Karpas-422 (cell line): ENCODE measurements around the gene PABPC3. TPM values are rescaled to one million over a fixed set of nuclear protein-coding genes. Genes with fewer than 3 reads are reported as not detected.

Experiments
- DNase-seq: peaks from one replicate; pipeline ENCODE4 v3.0.0-alpha.2; 2015
- H2AFZ ChIP-seq: fragments of 200-600 bp; sonication (generic); 2 replicates; pipeline ENCODE4 v1.6.1; 2014; ENCODE audit warnings: antibody characterized with exemption, low read length, mixed read lengths
- H3K27ac ChIP-seq: fragments of 200-600 bp; sonication (generic); 2 replicates; pipeline ENCODE4 v1.5.1; 2014; ENCODE audit warnings: mild to moderate bottlenecking, low read length, moderate library complexity
- H3K27me3 ChIP-seq: fragments of 200-600 bp; sonication (generic); 2 replicates; pipeline ENCODE4 v1.6.1; 2014; ENCODE audit warnings: low read length, mixed read lengths
- H3K36me3 ChIP-seq: fragments of 200-600 bp; sonication (generic); 2 replicates; pipeline ENCODE4 v1.6.1; 2014; ENCODE audit warnings: low read length, mixed read lengths; ENCODE audit not compliant: insufficient read depth
- H3K4me1 ChIP-seq: fragments of 200-600 bp; sonication (generic); 2 replicates; pipeline ENCODE4 v1.6.1; 2014; ENCODE audit warnings: mild to moderate bottlenecking, low read length, mixed read lengths
- H3K4me2 ChIP-seq: fragments of 200-600 bp; sonication (generic); 2 replicates; pipeline ENCODE4 v1.6.1; 2014; ENCODE audit warnings: low read length, low read depth, mild to moderate bottlenecking; ENCODE audit not compliant: poor library complexity, severe bottlenecking
- H3K4me3 ChIP-seq: fragments of 200-600 bp; sonication (generic); 2 replicates; pipeline ENCODE4 v1.5.1; 2014; ENCODE audit warnings: mild to moderate bottlenecking, antibody characterized with exemption, low read length, mixed read lengths
- H3K79me2 ChIP-seq: fragments of 200-600 bp; sonication (generic); 2 replicates; pipeline ENCODE4 v1.6.1; 2014; ENCODE audit warnings: mild to moderate bottlenecking, low read length, mixed read lengths
- H3K9ac ChIP-seq: fragments of 200-600 bp; sonication (generic); 2 replicates; pipeline ENCODE4 v1.6.0; 2014; ENCODE audit warnings: low read length
- H3K9me2 ChIP-seq: fragments of 200-600 bp; sonication (generic), shearing (Covaris generic); replicated peaks from 2 replicates; pipeline ENCODE4 v1.6.0; 2014; ENCODE audit warnings: mild to moderate bottlenecking, low read length, moderate library complexity; ENCODE audit not compliant: insufficient read depth
- H3K9me3 ChIP-seq: fragments of 300-700, 200-600 bp; sonication (generic); 2 replicates; pipeline ENCODE4 v1.6.1; 2014; ENCODE audit warnings: low read length, mixed read lengths
- H4K20me1 ChIP-seq: fragments of 200-600 bp; sonication (generic); 2 replicates; pipeline ENCODE4 v1.6.1; 2014; ENCODE audit warnings: mild to moderate bottlenecking, antibody characterized with exemption, low read length, low read depth; ENCODE audit not compliant: insufficient read depth
- total RNA-seq: library from RNA; depleted of rRNA; stranded (reverse); fragments of >200 nt; shearing (Covaris generic); gene quantifications from 2 replicates; pipeline ENCODE4 v1.2.3, GENCODE V29; 2014; ENCODE audit warnings: low replicate concordance

PABPC3 gene
- total RNA-seq, 1 experiment from 2014 or later: 0.37 TPM

DNA sequence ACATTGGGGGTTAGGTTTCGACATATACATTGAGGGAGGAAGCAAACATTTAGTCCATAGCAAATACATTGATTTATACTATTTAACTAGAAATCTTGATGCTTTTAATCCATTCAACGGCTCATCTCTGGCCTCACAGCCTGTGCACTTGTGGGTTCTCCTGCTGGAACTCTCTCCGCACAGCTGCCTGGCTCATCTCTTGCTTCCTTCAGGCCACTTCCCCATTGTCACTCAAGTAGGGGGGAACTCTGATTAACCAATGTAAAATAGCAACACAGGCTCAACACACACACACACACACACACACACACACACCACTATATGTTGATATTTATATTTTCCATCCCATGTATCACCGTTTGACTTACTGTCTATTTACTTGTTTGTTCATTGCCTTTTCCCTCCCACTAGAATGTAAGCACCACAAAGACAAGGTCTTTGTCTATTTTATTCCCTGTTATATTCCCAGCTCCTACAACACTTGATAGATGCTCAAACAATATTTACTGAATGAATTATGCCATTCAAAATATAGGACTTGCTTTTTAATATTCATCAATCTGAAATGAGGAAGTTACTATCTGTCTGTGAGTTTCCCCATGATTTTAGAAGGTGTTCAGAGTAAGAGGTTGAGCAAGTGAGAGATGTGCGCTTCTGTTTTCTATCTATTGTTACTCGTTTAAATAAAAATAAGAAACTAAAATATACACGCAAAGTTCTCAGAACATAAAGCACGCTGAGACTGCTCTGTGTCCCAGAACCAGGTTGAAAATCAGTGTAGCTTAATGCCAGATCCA, 29.8 kb upstream of the PABPC3 start:
- H3K9me3 ChIP-seq: no peaks in the 10 kb centered on the region
- H3K27me3 ChIP-seq: no peaks in the 10 kb centered on the region
- H4K20me1 ChIP-seq: no peaks in the 10 kb centered on the region
- H3K4me2 ChIP-seq: peak overlapping the region; percentile 23
- no peak overlapping the region; the same call in 1 of the 2 replicates for H2AFZ ChIP-seq
- peaks cover 7% of the 10 kb centered on the region for H3K4me1 ChIP-seq
- no peak overlapping the region for H3K4me3 ChIP-seq
- no peaks in the 10 kb centered on the region for H3K36me3 ChIP-seq
- H3K27ac ChIP-seq: no peak overlapping the region
- peak; percentile 46 for DNase-seq
- no peaks in the 10 kb centered on the region for H3K9me2 ChIP-seq
- H3K79me2 ChIP-seq: no peaks in the 10 kb centered on the region
- no peak overlapping the region for H3K9ac ChIP-seq

DNA sequence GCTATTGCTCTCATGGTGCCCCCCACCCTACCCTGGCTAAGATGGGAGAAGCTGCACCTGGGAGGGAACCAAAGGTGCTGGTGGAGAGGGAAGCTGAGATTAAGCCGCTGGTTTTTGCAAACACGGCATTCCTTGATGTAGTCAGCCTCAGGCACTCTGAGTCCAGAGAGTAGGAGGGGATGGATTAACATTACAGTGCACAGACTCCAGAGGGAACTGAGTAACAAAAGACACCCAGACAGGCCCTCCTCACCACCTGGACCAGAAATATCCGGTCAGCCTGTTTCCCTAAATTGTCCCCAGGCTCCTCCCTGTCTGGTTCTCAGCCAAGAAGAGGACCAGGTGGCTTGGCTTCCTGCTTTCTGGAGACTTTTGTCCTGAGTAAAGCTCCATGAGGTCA, 28.9 kb upstream of the PABPC3 start:
- Histone ChIP-seq H3K27ac (no peak overlapping the region), H3K4me3 (no peak overlapping the region), H3K9ac (no peak overlapping the region), H2AFZ (no peak overlapping the region), H3K4me1 (peaks cover 7% of the 10 kb centered on the region), H3K79me2 (no peaks in the 10 kb centered on the region), H3K9me2 (no peaks in the 10 kb centered on the region), H4K20me1 (no peaks in the 10 kb centered on the region), H3K9me3 (no peaks in the 10 kb centered on the region), H3K27me3 (no peaks in the 10 kb centered on the region), H3K4me2 (no peak overlapping the region), H3K36me3 (no peaks in the 10 kb centered on the region)
- DNase-seq: no peak

- Histone ChIP-seq H3K9ac (no peak overlapping the region), H3K79me2 (no peaks in the 10 kb centered on the region), H3K9me2 (no peaks in the 10 kb centered on the region), H4K20me1 (no peaks in the 10 kb centered on the region), H3K4me1 (peaks cover 7% of the 10 kb centered on the region), H3K4me2 (no peak overlapping the region), H3K36me3 (no peaks in the 10 kb centered on the region), H2AFZ (no peak overlapping the region), H3K27ac (no peak overlapping the region), H3K27me3 (no peaks in the 10 kb centered on the region), H3K4me3 (no peak overlapping the region), H3K9me3 (no peaks in the 10 kb centered on the region)
- DNase-seq: no peak
These were observed 27.1 kb upstream of the PABPC3 start for GRCh38 chr13:25068810-25069209.

- Histone ChIP-seq H3K27me3 (no peaks in the 10 kb centered on the region), H3K27ac (no peak overlapping the region), H3K4me2 (no peak overlapping the region), H3K9me2 (no peaks in the 10 kb centered on the region), H3K36me3 (no peaks in the 10 kb centered on the region), H3K9ac (no peak overlapping the region), H3K9me3 (no peaks in the 10 kb centered on the region), H4K20me1 (no peaks in the 10 kb centered on the region), H3K4me1 (peaks cover 7% of the 10 kb centered on the region), H2AFZ (no peak overlapping the region), H3K79me2 (no peaks in the 10 kb centered on the region), H3K4me3 (no peak overlapping the region)
- DNase-seq: no peak
These were observed 26.7 kb upstream of the PABPC3 start for GRCh38 chr13:25069236-25069635.

DNA sequence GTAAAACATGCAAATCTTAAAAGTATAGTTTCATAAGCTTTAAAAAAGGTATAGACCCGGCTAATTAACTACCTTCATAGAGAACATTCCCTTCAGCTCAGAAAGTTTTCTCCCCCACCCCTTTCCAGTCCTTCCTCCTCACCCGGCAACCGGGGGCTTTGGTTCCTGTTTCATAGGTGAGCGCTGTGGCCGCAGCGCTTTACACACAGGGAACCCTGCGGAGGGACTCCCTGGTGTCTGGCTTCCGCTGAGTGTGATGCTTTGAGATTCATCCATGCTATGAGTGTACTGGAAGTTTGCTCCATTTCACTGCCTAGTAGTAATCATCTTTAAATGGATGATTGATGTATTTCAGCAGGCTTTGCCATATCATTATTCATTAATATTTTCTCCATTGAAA, 26.0 kb upstream of the PABPC3 start:
- H3K27me3 ChIP-seq: no peaks in the 10 kb centered on the region
- H3K9me2 ChIP-seq: no peaks in the 10 kb centered on the region
- no peak overlapping the region for H3K27ac ChIP-seq
- H4K20me1 ChIP-seq: no peaks in the 10 kb centered on the region
- H3K9ac ChIP-seq: no peak overlapping the region
- H3K4me2 ChIP-seq: no peak overlapping the region
- peaks cover 7% of the 10 kb centered on the region for H3K4me1 ChIP-seq
- H3K9me3 ChIP-seq: no peaks in the 10 kb centered on the region
- no peak overlapping the region for H3K4me3 ChIP-seq
- H2AFZ ChIP-seq: no peak overlapping the region
- H3K36me3 ChIP-seq: no peaks in the 10 kb centered on the region
- no peaks in the 10 kb centered on the region for H3K79me2 ChIP-seq
- no peak for DNase-seq

DNA sequence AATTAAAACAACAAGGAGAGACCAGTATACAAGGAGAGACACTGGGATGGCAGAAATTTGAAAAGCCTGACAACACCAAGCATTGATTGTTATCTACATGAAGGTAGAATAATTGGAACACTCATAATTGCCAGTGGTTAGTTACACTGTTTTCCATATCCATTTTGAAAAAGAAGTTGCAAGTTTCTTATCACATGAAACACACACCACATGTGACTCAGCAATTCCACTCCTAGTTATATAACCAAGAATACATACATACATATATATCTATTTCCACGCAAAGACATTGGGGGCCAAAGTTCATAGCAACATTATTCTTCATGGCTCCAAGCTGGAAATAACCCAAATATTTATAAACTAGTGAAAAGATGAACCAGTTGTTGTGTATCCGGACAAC, 15.2 kb upstream of the PABPC3 start:
- H3K9me2 ChIP-seq: no peaks in the 10 kb centered on the region
- no peaks in the 10 kb centered on the region for H3K9me3 ChIP-seq
- H3K36me3 ChIP-seq: no peaks in the 10 kb centered on the region
- no peak overlapping the region for H3K9ac ChIP-seq
- H3K4me3 ChIP-seq: no peak overlapping the region
- no peak overlapping the region for H3K4me2 ChIP-seq
- no peaks in the 10 kb centered on the region for H4K20me1 ChIP-seq
- no peaks in the 10 kb centered on the region for H3K27me3 ChIP-seq
- no peaks in the 10 kb centered on the region for H3K4me1 ChIP-seq
- no peak for DNase-seq
- no peak overlapping the region for H3K27ac ChIP-seq
- no peaks in the 10 kb centered on the region for H3K79me2 ChIP-seq
- no peak overlapping the region for H2AFZ ChIP-seq

DNA sequence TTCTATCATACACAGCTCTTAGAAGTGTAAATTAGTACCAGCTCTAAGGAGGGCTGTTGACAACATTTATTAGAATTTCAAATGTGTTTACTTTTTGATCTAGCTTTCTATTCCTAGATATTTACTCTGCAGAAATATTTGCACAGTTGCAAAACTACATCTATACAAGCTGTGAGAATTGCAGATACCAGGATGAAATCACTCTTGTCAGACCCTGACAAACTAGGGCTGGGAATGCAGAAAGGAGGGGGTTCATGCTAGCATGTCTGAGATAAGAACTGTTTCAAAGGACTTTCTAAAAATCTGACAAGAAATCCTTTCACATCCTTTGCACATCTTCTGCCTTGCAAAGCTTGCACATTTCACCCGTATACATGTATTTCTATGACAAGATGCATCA, 11.8 kb upstream of the PABPC3 start:
- DNase-seq: no peak
- Histone ChIP-seq H3K27me3 (no peaks in the 10 kb centered on the region), H3K4me2 (no peak overlapping the region), H3K4me3 (no peak overlapping the region), H3K4me1 (no peaks in the 10 kb centered on the region), H3K36me3 (no peaks in the 10 kb centered on the region), H3K9me3 (no peaks in the 10 kb centered on the region), H2AFZ (no peak overlapping the region), H4K20me1 (no peaks in the 10 kb centered on the region), H3K9me2 (no peaks in the 10 kb centered on the region), H3K9ac (no peak overlapping the region), H3K27ac (no peak overlapping the region), H3K79me2 (no peaks in the 10 kb centered on the region)

- no peaks in the 10 kb centered on the region for H3K9me3 ChIP-seq
- H3K4me2 ChIP-seq: no peak overlapping the region
- no peak overlapping the region for H3K9ac ChIP-seq
- no peaks in the 10 kb centered on the region for H3K4me1 ChIP-seq
- no peaks in the 10 kb centered on the region for H3K79me2 ChIP-seq
- H4K20me1 ChIP-seq: no peaks in the 10 kb centered on the region
- H3K9me2 ChIP-seq: no peaks in the 10 kb centered on the region
- no peak overlapping the region for H3K27ac ChIP-seq
- H3K36me3 ChIP-seq: no peaks in the 10 kb centered on the region
- H2AFZ ChIP-seq: no peak overlapping the region
- no peaks in the 10 kb centered on the region for H3K27me3 ChIP-seq
- peak; percentile 77 for DNase-seq
- H3K4me3 ChIP-seq: no peak overlapping the region
These were observed 10.7 kb upstream of the PABPC3 start for GRCh38 chr13:25085125-25085742.
